BLaER1 (cell line): ENCODE data around the gene DDX4.
"Not testable (repeated sequence)": the region's sequence is repeated elsewhere in the genome, so short reads cannot be mapped to it uniquely, and the experiment has no call there.

Source experiments
- H3K27ac ChIP-seq: shearing (Covaris generic); formaldehyde crosslinking; 2 replicates; pipeline ENCODE4 v1.8.1; 2022
- H3K27me3 ChIP-seq: shearing (Covaris generic); formaldehyde crosslinking; 2 replicates; pipeline ENCODE4 v1.8.1; 2022
- H3K36me3 ChIP-seq: shearing (Covaris generic); formaldehyde crosslinking; 2 replicates; pipeline ENCODE4 v1.8.1; 2022
- H3K4me1 ChIP-seq: shearing (Covaris generic); formaldehyde crosslinking; 2 replicates; pipeline ENCODE4 v1.8.1; 2022
- H3K4me2 ChIP-seq: shearing (Covaris generic); formaldehyde crosslinking; 2 replicates; pipeline ENCODE4 v1.8.1; 2022
- H3K4me3 ChIP-seq: shearing (Covaris generic); formaldehyde crosslinking; 2 replicates; pipeline ENCODE4 v1.8.1; 2022
- H3K9ac ChIP-seq: shearing (Covaris generic); formaldehyde crosslinking; 2 replicates; pipeline ENCODE4 v1.8.1; 2022
- H3K9me3 ChIP-seq: shearing (Covaris generic); formaldehyde crosslinking; 2 replicates; pipeline ENCODE4 v1.8.1; 2022
- H4K20me1 ChIP-seq: shearing (Covaris generic); formaldehyde crosslinking; 2 replicates; pipeline ENCODE4 v1.8.1; 2022
- Cebpa-rat ChIP-seq: shearing (Covaris generic); IDR thresholded peaks from 2 replicates; pipeline ENCODE4 v1.8.1; 2022

Gene DDX4

DNA sequence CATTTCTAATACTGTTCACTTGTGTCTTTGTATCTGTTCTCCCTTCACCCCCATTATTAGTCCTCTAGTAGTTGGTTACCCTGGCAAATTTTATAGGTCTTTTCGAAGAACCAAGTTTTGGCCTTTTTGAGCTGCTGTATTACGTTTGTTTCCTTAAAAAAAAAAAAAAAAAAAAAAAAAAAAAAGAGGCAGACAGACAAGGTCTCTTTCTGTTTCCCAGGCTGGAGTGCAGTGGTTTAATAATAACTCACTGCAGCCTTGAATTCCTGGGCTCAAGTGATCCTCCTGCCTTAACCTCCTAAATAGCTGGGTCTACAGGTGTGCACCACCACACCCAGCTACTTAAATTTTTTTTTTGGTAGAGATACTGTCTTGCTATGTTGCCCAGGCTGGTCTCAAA, 20.9 kb downstream of the DDX4 start:
- no peaks in the 10 kb centered on the region for H3K36me3 ChIP-seq
- H3K4me3 ChIP-seq = no peak overlapping the region
- H3K9ac ChIP-seq = no peak overlapping the region
- no peaks in the 10 kb centered on the region for H4K20me1 ChIP-seq
- H3K4me1 ChIP-seq = no peaks in the 10 kb centered on the region
- no peak overlapping the region for H3K4me2 ChIP-seq
- no peaks in the 10 kb centered on the region for H3K27me3 ChIP-seq
- H3K27ac ChIP-seq = no peak overlapping the region
- H3K9me3 ChIP-seq = no peaks in the 10 kb centered on the region
- no peak for TF ChIP-seq Cebpa-rat

DNA sequence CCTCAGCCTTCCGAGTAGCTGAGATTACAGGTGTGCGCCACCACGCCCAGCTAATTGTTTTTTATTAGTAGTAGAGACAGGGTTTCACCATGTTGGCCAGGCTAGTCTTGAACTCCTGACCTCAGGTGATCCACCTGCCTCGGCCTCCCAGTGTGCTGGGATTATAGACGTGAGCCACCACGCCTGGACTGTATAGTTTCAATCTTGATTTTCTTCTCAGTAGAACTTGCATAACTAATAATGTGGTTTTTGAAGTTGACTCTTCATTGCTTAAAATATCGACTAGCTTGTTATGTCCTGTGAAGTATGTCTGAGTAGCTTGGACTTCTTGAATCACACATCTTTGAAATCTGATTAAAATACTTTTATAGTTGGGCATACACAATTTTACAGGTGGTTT, 23.9 kb downstream of the DDX4 start:
- H3K4me3 ChIP-seq, H3K9me3 ChIP-seq, H3K4me2 ChIP-seq, H3K27me3 ChIP-seq, H3K36me3 ChIP-seq, H4K20me1 ChIP-seq, H3K4me1 ChIP-seq, H3K27ac ChIP-seq, H3K9ac ChIP-seq: not testable (repeated sequence)

DNA sequence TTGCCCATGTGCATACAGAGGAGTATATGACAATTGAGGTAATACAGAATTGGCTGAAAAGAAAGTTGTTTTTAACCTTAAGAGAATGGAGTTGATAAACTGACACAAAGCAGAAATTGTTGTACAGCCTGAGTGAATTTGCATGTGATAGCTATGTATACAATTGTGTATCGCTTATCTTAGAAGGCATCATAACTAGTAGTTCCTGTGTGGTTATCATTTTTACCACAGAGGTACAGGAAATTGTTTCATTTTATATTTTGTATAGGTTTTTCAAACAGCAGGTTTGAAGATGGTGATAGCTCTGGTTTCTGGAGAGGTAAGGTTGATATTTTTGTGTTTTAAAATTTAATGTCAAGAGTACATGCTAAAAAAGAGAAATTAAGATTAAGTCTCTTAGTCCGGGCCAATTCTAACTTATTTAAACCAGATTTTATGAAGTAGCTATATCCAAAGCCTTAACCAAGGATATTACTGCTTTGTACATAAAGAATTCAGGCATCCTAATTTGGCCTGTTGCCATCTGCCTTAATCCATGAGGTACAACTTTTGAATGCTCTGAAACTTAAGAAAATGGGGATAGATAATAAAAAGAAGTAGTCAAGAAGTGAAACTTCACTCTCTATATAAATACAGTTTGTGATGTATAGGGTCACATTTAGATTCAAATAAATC, 26.0 kb downstream of the DDX4 start:
- Histone ChIP-seq H3K36me3 (no peaks in the 10 kb centered on the region), H3K27ac (no peak overlapping the region), H3K4me3 (no peak overlapping the region), H3K9ac (no peak overlapping the region), H3K9me3 (no peaks in the 10 kb centered on the region), H3K27me3 (no peaks in the 10 kb centered on the region), H3K4me1 (no peaks in the 10 kb centered on the region), H4K20me1 (no peaks in the 10 kb centered on the region), H3K4me2 (no peak overlapping the region)
- no peak for TF ChIP-seq Cebpa-rat

DNA sequence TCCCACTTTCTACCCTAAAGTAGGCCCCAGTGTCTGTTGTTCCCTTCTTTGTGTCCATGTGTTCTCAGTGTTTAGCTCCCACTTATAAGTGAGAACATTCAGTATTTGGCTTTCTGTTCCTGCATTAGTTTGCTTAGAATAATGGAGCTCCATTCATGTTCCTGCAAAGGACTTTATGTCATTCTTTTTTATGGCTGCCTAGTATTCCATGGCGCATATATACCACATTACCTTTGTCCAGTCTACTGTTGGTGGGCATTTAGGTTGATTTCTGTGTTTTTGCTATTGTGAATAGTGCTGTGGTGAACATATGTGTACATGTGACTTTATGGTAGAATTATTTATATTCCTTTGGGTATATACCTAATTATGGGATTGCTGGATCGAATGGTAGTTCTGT, 30.4 kb downstream of the DDX4 start:
- H3K4me2 ChIP-seq = no peak overlapping the region
- H3K4me1 ChIP-seq = no peaks in the 10 kb centered on the region
- no peak overlapping the region for H3K4me3 ChIP-seq
- H4K20me1 ChIP-seq = no peaks in the 10 kb centered on the region
- H3K27me3 ChIP-seq = no peaks in the 10 kb centered on the region
- no peak overlapping the region for H3K9ac ChIP-seq
- no peak for TF ChIP-seq Cebpa-rat
- no peaks in the 10 kb centered on the region for H3K36me3 ChIP-seq
- H3K27ac ChIP-seq = no peak overlapping the region
- no peaks in the 10 kb centered on the region for H3K9me3 ChIP-seq

DNA sequence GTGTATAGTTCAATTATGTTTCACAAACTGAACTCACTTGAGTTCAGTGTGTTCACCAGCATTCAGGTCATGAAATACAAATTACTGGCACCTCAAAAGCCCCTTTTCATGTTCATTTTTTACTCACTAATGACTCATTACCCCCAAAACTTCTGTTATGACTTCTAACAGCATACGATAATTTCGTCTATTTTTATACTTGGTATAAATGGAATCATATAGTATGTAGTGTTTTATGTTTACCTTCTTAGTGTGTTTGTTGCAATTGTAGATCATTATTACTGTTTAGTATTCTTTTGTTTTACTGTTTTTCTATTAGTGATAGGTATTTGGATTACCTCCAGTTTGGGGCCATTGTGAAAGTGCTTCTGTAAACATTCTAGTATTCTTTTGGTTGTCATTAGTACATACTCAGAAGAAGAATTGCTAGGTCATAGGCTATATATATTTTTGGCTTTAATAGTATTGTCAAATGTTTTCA, 33.4 kb downstream of the DDX4 start:
- Histone ChIP-seq H3K9me3 (no peaks in the 10 kb centered on the region), H3K9ac (no peak overlapping the region), H3K4me3 (no peak overlapping the region), H3K4me2 (no peak overlapping the region), H3K36me3 (no peaks in the 10 kb centered on the region), H3K4me1 (no peaks in the 10 kb centered on the region), H4K20me1 (no peaks in the 10 kb centered on the region), H3K27ac (no peak overlapping the region), H3K27me3 (no peaks in the 10 kb centered on the region)
- TF ChIP-seq Cebpa-rat = no peak

DNA sequence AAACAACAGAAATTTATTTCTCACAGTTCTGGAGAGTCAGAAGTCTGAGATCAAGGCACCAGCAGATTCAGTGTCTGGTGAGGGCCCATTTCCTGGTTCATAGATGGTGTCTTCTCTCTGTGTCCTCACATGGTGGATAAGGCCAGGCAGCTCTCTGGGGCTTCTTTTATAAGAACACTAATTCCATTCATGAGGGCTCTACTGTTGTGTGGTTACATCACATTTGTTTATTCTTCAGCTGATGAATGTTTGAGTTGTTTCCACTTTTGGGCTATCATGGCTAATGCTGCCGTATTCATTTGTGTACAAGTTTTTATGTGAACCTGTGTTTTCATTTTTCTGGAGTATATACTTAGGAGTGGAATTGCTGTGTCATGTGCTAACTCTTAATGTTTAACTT, 35.2 kb downstream of the DDX4 start:
- no peak overlapping the region for H3K4me3 ChIP-seq
- no peak overlapping the region for H3K9ac ChIP-seq
- H3K36me3 ChIP-seq = no peaks in the 10 kb centered on the region
- H3K4me1 ChIP-seq = no peaks in the 10 kb centered on the region
- H4K20me1 ChIP-seq = no peaks in the 10 kb centered on the region
- no peak for TF ChIP-seq Cebpa-rat
- no peaks in the 10 kb centered on the region for H3K27me3 ChIP-seq
- no peaks in the 10 kb centered on the region for H3K9me3 ChIP-seq
- no peak overlapping the region for H3K4me2 ChIP-seq
- H3K27ac ChIP-seq = no peak overlapping the region

DNA sequence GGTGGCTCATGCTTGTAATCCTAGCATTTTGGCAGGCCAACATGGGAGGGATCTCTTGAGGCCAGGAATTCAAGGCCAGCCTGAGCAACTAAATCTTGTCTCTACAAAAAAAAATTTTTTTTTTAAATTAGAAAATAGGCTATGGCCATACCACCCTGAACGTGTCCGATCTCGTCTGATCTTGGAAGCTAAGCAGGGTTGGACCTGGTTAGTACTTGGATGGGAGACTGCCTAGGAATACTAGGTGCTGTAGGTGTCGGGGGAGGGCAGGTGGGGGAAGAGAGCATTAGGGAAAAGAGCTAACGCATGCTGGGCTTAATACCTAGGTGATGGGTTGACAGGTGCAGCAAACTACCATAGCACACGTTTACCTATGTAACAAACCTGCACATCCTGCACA, 39.5 kb downstream of the DDX4 start:
- Histone ChIP-seq H3K36me3 (no peaks in the 10 kb centered on the region), H3K27me3 (no peaks in the 10 kb centered on the region)
- TF ChIP-seq Cebpa-rat = no peak

DNA sequence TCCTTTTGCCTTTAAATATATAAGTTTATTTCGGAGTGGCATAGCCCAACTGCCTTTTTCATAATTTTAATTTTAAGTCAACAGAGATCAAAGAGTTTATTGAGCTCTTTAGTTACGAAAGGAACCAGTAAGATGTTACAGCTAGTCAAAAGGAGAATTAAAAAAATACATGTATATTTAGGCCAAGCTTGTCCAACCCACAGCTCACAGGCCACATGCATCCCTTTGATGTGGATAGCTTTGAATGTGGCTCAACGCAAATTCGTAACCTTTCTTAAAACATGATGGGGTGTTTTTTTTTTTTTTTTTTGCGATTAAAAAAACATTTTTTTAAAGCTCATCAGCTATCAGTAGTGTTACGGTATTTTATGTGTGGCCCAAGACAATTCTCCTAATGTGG, 63.1 kb downstream of the DDX4 start:
- no peaks in the 10 kb centered on the region for H3K36me3 ChIP-seq
- no peaks in the 10 kb centered on the region for H3K4me1 ChIP-seq
- H3K27ac ChIP-seq = no peak overlapping the region
- H3K4me2 ChIP-seq = no peak overlapping the region
- no peak for TF ChIP-seq Cebpa-rat
- H3K4me3 ChIP-seq = no peak overlapping the region
- no peak overlapping the region for H3K9ac ChIP-seq
- H3K27me3 ChIP-seq = no peaks in the 10 kb centered on the region
- H4K20me1 ChIP-seq = no peaks in the 10 kb centered on the region
- no peaks in the 10 kb centered on the region for H3K9me3 ChIP-seq

More for the DNA sequence above, 39.5 kb downstream of the DDX4 start:
- Histone ChIP-seq H4K20me1 (no peaks in the 10 kb centered on the region), H3K4me2 (no peak overlapping the region), H3K4me1 (no peaks in the 10 kb centered on the region), H3K9ac (no peak overlapping the region), H3K4me3 (no peak overlapping the region), H3K27ac (no peak overlapping the region), H3K9me3 (no peaks in the 10 kb centered on the region)

DNA sequence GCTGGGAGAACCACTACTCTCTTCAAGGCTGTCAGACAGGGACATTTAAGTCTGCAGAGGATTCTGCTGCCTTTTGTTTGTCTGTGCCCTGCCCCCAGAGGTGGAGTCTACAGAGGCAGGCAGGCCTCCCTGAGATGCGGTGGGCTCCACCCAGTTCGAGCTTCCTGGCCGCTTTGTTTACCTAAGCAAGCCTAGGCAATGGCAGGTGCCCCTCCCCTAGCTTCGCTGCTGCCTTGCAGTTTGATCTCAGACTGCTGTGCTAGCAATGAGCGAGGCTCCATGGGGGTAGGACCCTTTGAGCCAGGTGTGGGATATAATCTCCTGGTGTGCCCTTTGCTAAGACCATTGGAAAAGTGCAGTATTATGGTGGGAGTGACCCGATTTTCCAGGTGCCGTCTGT, 71.0 kb downstream of the DDX4 start:
- not testable (repeated sequence) for H3K4me3 ChIP-seq, H3K36me3 ChIP-seq, H3K4me2 ChIP-seq, H3K27me3 ChIP-seq, H4K20me1 ChIP-seq, H3K4me1 ChIP-seq, H3K27ac ChIP-seq, H3K9me3 ChIP-seq, H3K9ac ChIP-seq

DNA sequence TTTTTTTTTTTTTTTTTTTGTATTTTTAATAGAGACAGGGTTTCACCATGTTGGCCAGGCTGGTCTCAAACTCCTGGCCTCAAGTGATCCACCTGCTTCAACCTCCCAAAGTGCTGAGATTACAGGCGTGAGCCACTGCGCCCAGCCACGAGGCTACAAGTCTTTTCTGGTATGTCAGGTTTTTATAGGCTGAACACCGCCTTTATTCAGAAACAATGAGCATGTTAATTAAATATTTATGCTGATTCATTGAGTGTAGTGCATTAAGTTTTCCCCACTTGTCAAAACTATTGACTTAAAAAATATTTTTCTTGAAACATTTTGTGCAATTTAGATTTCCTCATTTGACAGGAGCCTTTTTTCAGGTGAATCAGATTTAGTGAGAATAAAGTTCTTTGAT, 78.1 kb downstream of the DDX4 start:
- not testable (repeated sequence) for H3K27ac ChIP-seq, H3K9ac ChIP-seq, H3K4me3 ChIP-seq, H3K9me3 ChIP-seq, H3K4me1 ChIP-seq, H4K20me1 ChIP-seq, H3K27me3 ChIP-seq, H3K4me2 ChIP-seq, H3K36me3 ChIP-seq

DNA sequence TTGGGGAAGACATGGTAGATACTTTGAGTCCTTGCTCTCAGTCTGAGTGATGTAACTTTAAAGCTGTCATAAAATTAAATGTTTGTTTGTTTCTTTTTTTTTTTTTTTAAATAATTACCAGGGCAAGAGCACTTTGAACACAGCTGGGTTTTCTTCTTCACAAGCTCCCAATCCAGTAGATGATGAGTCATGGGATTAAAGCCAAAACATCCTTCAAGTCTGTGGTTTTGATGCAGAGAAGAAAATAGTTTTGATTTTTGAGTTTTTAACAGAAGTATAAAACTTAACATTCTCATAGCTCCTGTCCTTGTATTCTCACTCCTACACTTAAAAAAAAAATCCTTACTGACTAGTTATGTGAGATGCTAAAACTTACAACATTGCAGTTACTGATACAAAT, 78.5 kb downstream of the DDX4 start:
- Histone ChIP-seq H3K4me3 (no peak overlapping the region), H4K20me1 (no peaks in the 10 kb centered on the region), H3K27ac (no peak overlapping the region), H3K9ac (no peak overlapping the region), H3K27me3 (no peaks in the 10 kb centered on the region), H3K36me3 (no peaks in the 10 kb centered on the region), H3K4me2 (no peak overlapping the region), H3K4me1 (no peaks in the 10 kb centered on the region), H3K9me3 (no peaks in the 10 kb centered on the region)
- no peak for TF ChIP-seq Cebpa-rat
